DND-41 (cell line): ENCODE results near the gene NBEA.

Experiments
- ATAC-seq: fragments of 200-7000 bp; cut with Tn5 transposase; 3 replicates; pipeline ENCODE4 v1.9.1; 2021; ENCODE audit warnings: low read depth; ENCODE audit not compliant: insufficient read depth
- DNase-seq: peaks from one replicate; pipeline ENCODE4 v3.0.0-alpha.2; 2020
- H2AFZ ChIP-seq: 2 replicates; pipeline ENCODE4 v1.6.0; 2012; ENCODE audit warnings: low read depth, low read length
- H3K27ac ChIP-seq: 2 replicates; pipeline ENCODE4 v1.5.1; 2012; ENCODE audit warnings: low read length, inconsistent platforms
- H3K27me3 ChIP-seq: fragments of 200-600 bp; sonication (generic); 2 replicates; pipeline ENCODE4 v1.6.0; 2012; ENCODE audit warnings: low read length, mild to moderate bottlenecking, inconsistent platforms; ENCODE audit not compliant: insufficient read depth, poor library complexity
- H3K36me3 ChIP-seq: 2 replicates; pipeline ENCODE4 v1.5.1; 2012; ENCODE audit warnings: low read length, inconsistent platforms; ENCODE audit not compliant: insufficient read depth
- H3K4me1 ChIP-seq: 2 replicates; pipeline ENCODE4 v1.5.1; 2012; ENCODE audit warnings: mild to moderate bottlenecking, low read length; ENCODE audit not compliant: insufficient read depth
- H3K4me2 ChIP-seq: 2 replicates; pipeline ENCODE4 v1.6.0; 2012; ENCODE audit warnings: mild to moderate bottlenecking, moderate library complexity, low read length, inconsistent platforms; ENCODE audit not compliant: insufficient read depth
- H3K4me3 ChIP-seq, 2 experiments: fragments of 200-600 bp in 1 of 2; shearing (Covaris generic) in 1 of 2; 2 replicates each; pipeline ENCODE4 v1.5.1; 2012 to 2016; ENCODE audit warnings: inconsistent platforms in 2 of 2, low read length in 2 of 2, mild to moderate bottlenecking in 2 of 2, low read depth in 1 of 2, moderate library complexity in 1 of 2
- H3K79me2 ChIP-seq: 2 replicates; pipeline ENCODE4 v1.6.0; 2012; ENCODE audit warnings: low read length, inconsistent platforms; ENCODE audit not compliant: insufficient read depth
- H3K9ac ChIP-seq: 2 replicates; pipeline ENCODE4 v1.6.0; 2012; ENCODE audit warnings: low read depth, mild to moderate bottlenecking, inconsistent platforms, low read length, moderate library complexity
- H3K9me3 ChIP-seq: 2 replicates; pipeline ENCODE4 v1.5.1; 2012; ENCODE audit warnings: low read length, moderate library complexity, mild to moderate bottlenecking, inconsistent platforms; ENCODE audit not compliant: insufficient read depth, severe bottlenecking
- H4K20me1 ChIP-seq: 2 replicates; pipeline ENCODE4 v1.6.0; 2012; ENCODE audit warnings: low read length; ENCODE audit not compliant: insufficient read depth
- CTCF ChIP-seq: IDR thresholded peaks from 2 replicates; pipeline ENCODE4 v1.5.1; 2012; ENCODE audit warnings: borderline replicate concordance, low read length, moderate library complexity, mild to moderate bottlenecking; ENCODE audit not compliant: poor library complexity, severe bottlenecking; ENCODE audit errors: extremely low read depth
- EZH2 ChIP-seq: IDR thresholded peaks from 3 replicates; pipeline ENCODE4 v1.6.1; 2012; ENCODE audit warnings: borderline replicate concordance, low read depth, mild to moderate bottlenecking, moderate library complexity, low read length, inconsistent platforms; ENCODE audit not compliant: severe bottlenecking

The NBEA gene

DNA sequence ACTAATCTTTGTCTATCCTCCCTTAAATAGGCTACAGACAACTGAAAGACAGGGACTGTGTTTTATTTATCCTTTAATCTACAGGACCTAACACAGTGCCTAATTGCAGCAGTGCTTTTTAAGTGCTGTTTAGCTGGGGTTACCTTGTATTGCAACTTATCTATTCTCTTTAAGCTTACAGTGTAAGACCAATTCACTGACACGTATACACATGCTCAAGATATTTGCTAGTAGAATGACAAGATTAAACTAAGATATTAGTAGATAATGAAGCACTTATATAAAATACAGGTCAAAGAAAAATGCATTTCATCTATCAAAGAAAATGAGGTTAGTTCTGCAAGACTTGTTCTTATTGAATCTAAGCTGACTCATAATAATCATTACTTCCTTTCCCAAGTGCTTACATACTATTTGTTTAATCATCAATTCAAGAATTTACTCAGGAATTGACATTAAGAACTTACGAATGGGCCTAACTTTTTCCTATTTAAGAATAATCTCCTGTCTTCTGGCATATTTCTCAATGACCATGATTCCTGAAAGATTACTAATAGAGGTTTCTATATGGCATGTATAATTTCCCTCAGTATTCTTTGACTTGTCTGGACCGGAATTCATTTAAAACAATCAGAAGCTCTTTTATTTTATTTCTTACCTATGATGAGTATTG lies 610.2 kb downstream of the NBEA start:
- H3K79me2 ChIP-seq, result no peaks in the 10 kb centered on the region
- TF ChIP-seq CTCF (no peak), EZH2 (no peak)
- H3K27me3 ChIP-seq, result no peaks in the 10 kb centered on the region
- no peak overlapping the region for H2AFZ ChIP-seq
- no peaks in the 10 kb centered on the region for H3K4me1 ChIP-seq
- no peak for DNase-seq
- no peaks in the 10 kb centered on the region for H3K9me3 ChIP-seq
- H3K4me3 ChIP-seq, result no peak overlapping the region
- ATAC-seq, result no peak
- H3K9ac ChIP-seq, result no peak overlapping the region
- H3K4me2 ChIP-seq, result no peak overlapping the region
- H3K27ac ChIP-seq, result no peak overlapping the region
- H4K20me1 ChIP-seq, result no peaks in the 10 kb centered on the region
- H3K36me3 ChIP-seq, result no peaks in the 10 kb centered on the region

DNA sequence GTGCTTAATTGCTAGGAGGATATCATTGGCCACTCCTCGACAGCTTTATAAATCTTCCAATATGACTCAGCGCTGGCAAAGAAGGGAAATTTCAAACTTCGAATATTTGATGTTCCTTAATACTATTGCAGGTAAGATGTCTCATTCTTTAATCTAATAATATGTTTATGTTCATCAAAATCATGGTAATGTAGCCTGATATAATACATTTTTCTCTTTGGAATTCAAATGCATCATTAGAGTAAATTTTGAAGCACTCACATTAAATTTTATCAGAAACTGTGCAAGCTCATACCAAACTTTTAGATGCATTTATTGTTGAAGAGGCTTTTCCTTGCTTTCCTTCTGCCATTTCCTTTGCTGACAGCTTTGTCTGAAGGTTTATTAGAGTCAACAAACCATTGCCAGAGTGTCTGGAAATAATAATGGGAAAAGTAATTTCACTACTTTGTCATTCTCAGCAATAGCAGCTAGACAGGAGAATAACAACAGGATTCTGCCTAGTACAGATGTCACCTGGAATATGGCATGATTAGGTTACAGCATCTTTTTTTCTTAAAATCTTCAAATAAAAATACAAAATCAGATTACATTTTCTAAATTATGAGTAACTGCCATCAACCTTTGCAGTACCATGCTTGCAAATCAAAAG lies 613.0 kb downstream of the NBEA start:
- no peak overlapping the region for H3K4me3 ChIP-seq
- DNase-seq (no peak), ATAC-seq (no peak)
- H3K27me3 ChIP-seq, result no peaks in the 10 kb centered on the region
- H3K4me1 ChIP-seq, result no peaks in the 10 kb centered on the region
- TF ChIP-seq CTCF (no peak), EZH2 (no peak)
- H3K4me2 ChIP-seq, result no peak overlapping the region
- H2AFZ ChIP-seq, result no peak overlapping the region
- no peaks in the 10 kb centered on the region for H3K79me2 ChIP-seq
- no peak overlapping the region for H3K27ac ChIP-seq
- no peak overlapping the region for H3K9ac ChIP-seq
- no peaks in the 10 kb centered on the region for H3K9me3 ChIP-seq
- no peaks in the 10 kb centered on the region for H3K36me3 ChIP-seq
- no peaks in the 10 kb centered on the region for H4K20me1 ChIP-seq

DNA sequence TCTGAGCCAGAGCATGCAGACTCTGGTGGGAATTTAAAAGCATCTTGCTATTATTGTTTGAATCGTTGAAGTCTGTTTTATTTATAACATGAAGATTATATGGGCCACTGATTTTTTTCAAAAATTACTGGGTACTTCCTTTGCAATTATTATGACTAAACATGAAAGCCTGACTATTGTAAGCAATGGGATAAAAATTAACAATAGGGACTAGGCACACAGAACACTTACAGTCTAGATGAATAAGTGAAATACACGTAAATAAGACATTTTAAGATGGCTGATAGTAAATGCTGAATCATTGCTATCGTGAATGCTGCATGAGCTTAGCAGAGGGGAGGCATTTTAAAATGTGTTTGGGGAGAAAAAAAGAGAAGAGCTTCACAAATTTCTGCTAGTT lies 615.4 kb downstream of the NBEA start:
- Histone ChIP-seq H3K27me3 (no peaks in the 10 kb centered on the region), H3K79me2 (no peaks in the 10 kb centered on the region), H3K9me3 (no peaks in the 10 kb centered on the region), H2AFZ (no peak overlapping the region), H3K4me2 (no peak overlapping the region), H4K20me1 (no peaks in the 10 kb centered on the region), H3K27ac (no peak overlapping the region), H3K9ac (no peak overlapping the region), H3K4me1 (no peaks in the 10 kb centered on the region), H3K4me3 (no peak overlapping the region), H3K36me3 (no peaks in the 10 kb centered on the region)
- ATAC-seq (no peak), DNase-seq (no peak)
- no peak for TF ChIP-seq EZH2
- no peak for TF ChIP-seq CTCF
